Transverse colon (tissue), 4 donors: ENCODE results near the gene MYOZ2. TPM values are rescaled to one million over a fixed set of nuclear protein-coding genes. Genes with fewer than 3 reads are reported as not detected.

Experiments
- DNase-seq: peaks from one replicate; pipeline ENCODE4 v3.0.0-alpha.2; 2019
- H3K27ac ChIP-seq, 4 donors: fragments of 200-600 bp; sonication (generic); 2 replicates each; pipeline ENCODE4 v1.5.1; 2016 to 2018; ENCODE audit warnings: inconsistent platforms in 4 of 4
- H3K27me3 ChIP-seq: fragments of 200-600 bp; sonication (generic); 2 replicates; pipeline ENCODE4 v1.5.1; 2017; ENCODE audit warnings: inconsistent platforms
- H3K36me3 ChIP-seq, 4 donors: fragments of 200-600 bp; sonication (generic); 2 replicates each; pipeline ENCODE4 v1.5.1; 2017 to 2019; ENCODE audit warnings: inconsistent platforms in 4 of 4
- H3K4me1 ChIP-seq, 4 donors: fragments of 200-600 bp; sonication (generic); 2 replicates each; pipeline ENCODE4 v1.5.1; 2017 to 2020; ENCODE audit warnings: inconsistent platforms in 4 of 4
- H3K4me3 ChIP-seq, 4 donors: fragments of 200-600 bp; sonication (generic); 1 replicate in 1 of 4; 2 replicates in 3 of 4; pipeline versions ENCODE4 v1.5.1 to v1.6.1; 2017 to 2019; ENCODE audit warnings: inconsistent platforms in 4 of 4
- H3K9me3 ChIP-seq, 2 donors: fragments of 200-600 bp; sonication (generic); 2 replicates each; pipeline ENCODE4 v1.5.1; 2017 to 2019; ENCODE audit warnings: inconsistent platforms in 2 of 2
- CTCF ChIP-seq, 5 experiments: fragments of 200-600 bp in 3 of 5; fragments of 450-650 bp in 2 of 5; sonication (generic) in 3 of 5; IDR thresholded peaks; 1 replicate in 2 of 5; 2 replicates in 3 of 5; pipeline ENCODE4 v1.5.1; 2016 to 2017; ENCODE audit warnings: antibody characterized with exemption in 5 of 5, inconsistent platforms in 3 of 5, mild to moderate bottlenecking in 2 of 5, moderate library complexity in 1 of 5
- EP300 ChIP-seq: sonication (generic); formaldehyde crosslinking; IDR thresholded peaks from one replicate; pipeline ENCODE4 v1.6.1; 2017; ENCODE audit warnings: antibody characterized with exemption, low read depth
- POLR2A ChIP-seq: fragments of 450-650 bp; IDR thresholded peaks from one replicate; pipeline ENCODE4 v1.6.1; 2016; ENCODE audit warnings: antibody characterized with exemption, mild to moderate bottlenecking, moderate library complexity
- POLR2AphosphoS5 ChIP-seq, 3 donors: sonication (generic); formaldehyde crosslinking; IDR thresholded peaks; one replicate each; pipeline ENCODE4 v1.6.1; 2016; ENCODE audit warnings: antibody characterized with exemption in 3 of 3
- WGBS, 2 donors: methylation state at CpG; one replicate each; pipeline ENCODE4 v1.1.5; 2018; ENCODE audit warnings: low coverage in 1 of 2; 5-methylcytosine and 5-hydroxymethylcytosine counted together
- in situ Hi-C, 4 donors: fragments of 200-750 bp; cut with MboI; loops; one replicate each; pipeline versions ENCODE4 v1.15.0 to v1.15.1; 2017; ENCODE audit warnings: low sequenced_read_pairs in 3 of 4, low pct_ligation_motif_present in 1 of 4, low pct_unique_long_range_greater_than_20kb in 1 of 4
- intact Hi-C: fragments of 100-400 bp; cut with DNase I; formaldehyde crosslinking; loops from one replicate; pipeline ENCODE4 v1.15.1; 2023; ENCODE audit warnings: low total_unique reads
- total RNA-seq, 4 donors: library from RNA; depleted of rRNA; stranded (reverse); fragments of >200 nt; gene quantifications; one replicate each; pipeline ENCODE4 v1.1.0, GENCODE V29; 2016

Gene MYOZ2
- total RNA-seq, 4 donors from 2014 or later = 0.27 to 0.32 TPM; not detected in 2

GRCh38 chr4:119211867-119212233 lies 76.2 kb downstream of the MYOZ2 start:
- WGBS, 2 donors = 0 to 4% methylated on average over 9 to 12 of the region's 12 CpGs

GRCh38 chr4:119212234-119212963 lies 76.8 kb downstream of the MYOZ2 start, which contains the start of gene USP53:
TSS of gene USP53 (plus strand) at chr4:119212713. CDS start at chr4:119239760, 27,047 bp downstream.
- H3K36me3 ChIP-seq = peaks cover 0 to 4% (median 0%) of the 10 kb centered on the region in 4 donors
- H3K27me3 ChIP-seq = no peaks in the 10 kb centered on the region
- in situ Hi-C loops = no loop called here
- peaks cover 0 to 41% (median 14%) of the 10 kb centered on the region in 4 donors for H3K4me1 ChIP-seq
- TF ChIP-seq CTCF (IDR thresholded peaks at IDR 0.05) (peak in 1 of 5 experiments; percentile 27), EP300 (no peak), POLR2A (peak; percentile 99), POLR2AphosphoS5 (IDR thresholded peaks at IDR 0.05) (peak; percentile 97 to 99 (median 99))
- DNase-seq = peak; percentile 99
- H3K4me3 ChIP-seq = peak within 1 kb of the TSS; percentile 57 to 81 (median 72)
- H3K27ac ChIP-seq = peak within 1 kb of the TSS; percentile 95 to 97 (median 96)
- intact Hi-C loops = loop anchor here (1.0 to 10.0 kb wide), 2 partner anchors 171 to 228 kb away; no protein-coding TSS in a partner anchor
- WGBS, 2 donors = 1% methylated on average over 30 of the region's 55 CpGs; no CpG with 5 or more reads in 1 of the 2 donors
- no peaks in the 10 kb centered on the region for H3K9me3 ChIP-seq

More at GRCh38 chr4:119211867-119212233, 76.2 kb downstream of the MYOZ2 start:
- H3K4me3 ChIP-seq = peak overlapping the region; percentile 23 to 81 (median 72)
- DNase-seq = no peak
- intact Hi-C loops = loop anchor here (1.0 to 10.0 kb wide), 2 partner anchors 171 to 227 kb away; no protein-coding TSS in a partner anchor
- in situ Hi-C loops = no loop called here
- no peaks in the 10 kb centered on the region for H3K9me3 ChIP-seq
- peak overlapping the region; percentile 95 to 97 (median 96) for H3K27ac ChIP-seq
- TF ChIP-seq CTCF (IDR thresholded peaks at IDR 0.05) = peak in 1 of 5 experiments; percentile 56
- TF ChIP-seq EP300 = no peak
- peaks cover 0 to 35% (median 14%) of the 10 kb centered on the region in 4 donors for H3K4me1 ChIP-seq
- H3K36me3 ChIP-seq = no peaks in the 10 kb centered on the region
- no peaks in the 10 kb centered on the region for H3K27me3 ChIP-seq

GRCh38 chr4:119212964-119213606 lies 77.5 kb downstream of the MYOZ2 start:
- intact Hi-C loops (loop anchor here (1.0 to 10.0 kb wide), 2 partner anchors 172 to 228 kb away; no protein-coding TSS in a partner anchor), in situ Hi-C loops (no loop called here)
- H3K27me3 ChIP-seq = no peaks in the 10 kb centered on the region
- H3K36me3 ChIP-seq = peaks cover 0 to 11% (median 0%) of the 10 kb centered on the region in 4 donors
- 1 to 3% methylated on average over 3 to 22 of the region's 24 CpGs for WGBS, 2 donors
- no peaks in the 10 kb centered on the region for H3K9me3 ChIP-seq
- peak overlapping the region; percentile 95 to 97 (median 96) for H3K27ac ChIP-seq
- TF ChIP-seq EP300 (no peak), CTCF (IDR thresholded peaks at IDR 0.05) (peak in 2 of 5 experiments; percentile 14 to 22), POLR2AphosphoS5 (IDR thresholded peaks at IDR 0.05) (peak; percentile 22 to 56 (median 51))
- DNase-seq = peak; percentile 85
- peaks cover 0 to 47% (median 14%) of the 10 kb centered on the region in 4 donors for H3K4me1 ChIP-seq
- H3K4me3 ChIP-seq = peak overlapping the region; percentile 57 to 81 (median 72)

GRCh38 chr4:119218093-119218492 lies 82.5 kb downstream of the MYOZ2 start:
- H3K27me3 ChIP-seq = no peaks in the 10 kb centered on the region
- no peak for DNase-seq
- in situ Hi-C loops = no loop called here
- intact Hi-C loops = loop anchor here (10.0 kb wide), 1 partner anchor 233 kb away; no protein-coding TSS in a partner anchor
- WGBS, 2 donors = 94 to 100% methylated on average over 1 of the region's 1 CpG
- no peak overlapping the region for H3K27ac ChIP-seq
- TF ChIP-seq POLR2AphosphoS5 (IDR thresholded peaks at IDR 0.05) (no peak), CTCF (IDR thresholded peaks at IDR 0.05) (no peak), POLR2A (no peak), EP300 (no peak)
- peaks cover 0 to 27% (median 8%) of the 10 kb centered on the region in 4 donors for H3K36me3 ChIP-seq
- H3K4me3 ChIP-seq = no peak overlapping the region
- H3K9me3 ChIP-seq = no peaks in the 10 kb centered on the region
- H3K4me1 ChIP-seq = peaks cover 0 to 35% (median 10%) of the 10 kb centered on the region in 4 donors
